Smooth muscle cell (in vitro differentiated cells): ENCODE data around the gene BHLHE23. TPM values are rescaled to one million over a fixed set of nuclear protein-coding genes. Genes with fewer than 3 reads are reported as not detected.

ENCODE experiments used
- DNase-seq: peaks from one replicate; lab custom pipeline; 2025; ENCODE audit not compliant: unreplicated experiment; lab: John Stamatoyannopoulos, UW
- H2AFZ ChIP-seq: fragments of 200-600 bp; sonication (generic); 2 replicates; pipeline ENCODE4 v1.6.0; 2016; ENCODE audit warnings: antibody characterized with exemption, low read depth, mild to moderate bottlenecking
- H3F3A ChIP-seq: fragments of 200-600 bp; sonication (generic); 2 replicates; pipeline ENCODE4 v1.6.0; 2017; ENCODE audit warnings: antibody characterized with exemption, low read depth
- H3K27ac ChIP-seq: fragments of 200-600 bp; sonication (generic); 2 replicates; pipeline ENCODE4 v1.5.1; 2016; ENCODE audit warnings: low read depth, mild to moderate bottlenecking
- H3K27me3 ChIP-seq: fragments of 200-600 bp; sonication (generic); 2 replicates; pipeline ENCODE4 v1.6.1; 2016; ENCODE audit warnings: low read depth, mild to moderate bottlenecking
- H3K36me3 ChIP-seq: fragments of 200-600 bp; sonication (generic); 2 replicates; pipeline ENCODE4 v1.5.1; 2016; ENCODE audit warnings: low read depth
- H3K4me1 ChIP-seq: fragments of 200-600 bp; sonication (generic); 2 replicates; pipeline ENCODE4 v1.5.1; 2016; ENCODE audit warnings: low read depth
- H3K4me2 ChIP-seq: fragments of 200-600 bp; sonication (generic); 2 replicates; pipeline ENCODE4 v1.6.0; 2016; ENCODE audit warnings: mild to moderate bottlenecking
- H3K4me3 ChIP-seq: fragments of 200-600 bp; sonication (generic); 2 replicates; pipeline ENCODE4 v1.5.1; 2016; ENCODE audit warnings: mild to moderate bottlenecking
- H3K79me2 ChIP-seq: fragments of 200-600 bp; sonication (generic); 2 replicates; pipeline ENCODE4 v1.6.0; 2016; ENCODE audit warnings: low read depth, mild to moderate bottlenecking
- H3K9ac ChIP-seq: fragments of 200-600 bp; sonication (generic); 2 replicates; pipeline ENCODE4 v1.6.0; 2016; ENCODE audit warnings: low read depth
- H3K9me3 ChIP-seq: fragments of 200-600 bp; sonication (generic); replicated peaks from 2 replicates; pipeline ENCODE4 v1.5.1; 2016; ENCODE audit warnings: low read depth
- H4K20me1 ChIP-seq: fragments of 200-600 bp; sonication (generic); 2 replicates; pipeline ENCODE4 v1.6.0; 2016; ENCODE audit warnings: low read depth
- CTCF ChIP-seq: fragments of 200-600 bp; sonication (generic); IDR thresholded peaks from 2 replicates; pipeline ENCODE4 v1.5.1; 2017; ENCODE audit warnings: borderline replicate concordance, mild to moderate bottlenecking, antibody characterized with exemption; ENCODE audit not compliant: insufficient read depth, poor library complexity, severe bottlenecking
- WGBS: methylation state at CpG from one replicate; pipeline ENCODE4 v1.1.7; 2016; ENCODE audit warnings: low lambda C conversion rate; 5-methylcytosine and 5-hydroxymethylcytosine counted together
- polyA plus RNA-seq: library from polyadenylated mRNA; unstranded; fragments of >200 nt; fragmentation: Nextera tagmentation; extraction: Ambion mirVana; gene quantifications from 2 replicates; pipeline ENCODE4 v1.2.1, GENCODE V29; 2016
- total RNA-seq: library from RNA; depleted of rRNA; stranded (reverse); fragments of >200 nt; gene quantifications from 2 replicates; pipeline ENCODE4 v1.2.3, GENCODE V29; 2014

The BHLHE23 gene
- total and polyA plus RNA-seq, 2 experiments from 2014 or later, result not detected

- no peak for TF ChIP-seq CTCF
- no peak overlapping the region for H3K9ac ChIP-seq
- no peak overlapping the region for H3K27ac ChIP-seq
- no peaks in the 10 kb centered on the region for H3K36me3 ChIP-seq
- H3K4me1 ChIP-seq, result no peaks in the 10 kb centered on the region
- no peaks in the 10 kb centered on the region for H3K79me2 ChIP-seq
- no peak overlapping the region for H2AFZ ChIP-seq
- H3K4me2 ChIP-seq, result no peak overlapping the region
- 94% methylated on average over 20 of the region's 20 CpGs for WGBS
- peaks cover 77% of the 10 kb centered on the region for H4K20me1 ChIP-seq
- H3F3A ChIP-seq, result no peaks in the 10 kb centered on the region
- no peaks in the 10 kb centered on the region for H3K27me3 ChIP-seq
- no peak for DNase-seq
- no peak overlapping the region for H3K4me3 ChIP-seq
- H3K9me3 ChIP-seq, result no peaks in the 10 kb centered on the region
Measured at GRCh38 chr20:62964700-62965099, 42.1 kb downstream of the BHLHE23 start.

- Histone ChIP-seq H3K4me3 (no peak overlapping the region), H3F3A (no peaks in the 10 kb centered on the region), H3K9me3 (no peaks in the 10 kb centered on the region), H4K20me1 (peaks cover 86% of the 10 kb centered on the region), H3K79me2 (no peaks in the 10 kb centered on the region), H2AFZ (no peak overlapping the region), H3K4me2 (no peak overlapping the region), H3K27me3 (no peaks in the 10 kb centered on the region), H3K4me1 (no peaks in the 10 kb centered on the region), H3K36me3 (no peaks in the 10 kb centered on the region), H3K9ac (no peak overlapping the region), H3K27ac (no peak overlapping the region)
- DNase-seq, result no peak
- no peak for TF ChIP-seq CTCF
- WGBS, result 98% methylated on average over 31 of the region's 32 CpGs
Measured at GRCh38 chr20:62963614-62964397, 43.0 kb downstream of the BHLHE23 start.

- H3K9me3 ChIP-seq, result no peaks in the 10 kb centered on the region
- no peaks in the 10 kb centered on the region for H3K27me3 ChIP-seq
- no peak overlapping the region for H3K4me3 ChIP-seq
- no peaks in the 10 kb centered on the region for H3K4me1 ChIP-seq
- H3K79me2 ChIP-seq, result no peaks in the 10 kb centered on the region
- peaks cover 91% of the 10 kb centered on the region for H4K20me1 ChIP-seq
- DNase-seq, result no peak
- no peaks in the 10 kb centered on the region for H3F3A ChIP-seq
- no peak overlapping the region for H3K27ac ChIP-seq
- H3K36me3 ChIP-seq, result no peaks in the 10 kb centered on the region
- WGBS, result 95% methylated on average over 30 of the region's 32 CpGs
- H2AFZ ChIP-seq, result no peak overlapping the region
- H3K9ac ChIP-seq, result no peak overlapping the region
- no peak for TF ChIP-seq CTCF
- no peak overlapping the region for H3K4me2 ChIP-seq
Measured at GRCh38 chr20:62962891-62963613, 43.7 kb downstream of the BHLHE23 start.
